PC-9 (cell line): ENCODE measurements around the gene POU6F2.

Source experiments
- CTCF ChIP-seq: fragments of 200-600 bp; sonication (generic); conservative IDR thresholded peaks from 2 replicates; pipeline ENCODE4 v1.6.1; 2017; ENCODE audit warnings: mixed run types, antibody characterized with exemption, mild to moderate bottlenecking, moderate library complexity
- EZH2 ChIP-seq: fragments of 200-600 bp; sonication (generic); IDR thresholded peaks from 2 replicates; pipeline ENCODE4 v1.8.0; 2017; ENCODE audit warnings: antibody characterized with exemption, low read depth

DNA sequence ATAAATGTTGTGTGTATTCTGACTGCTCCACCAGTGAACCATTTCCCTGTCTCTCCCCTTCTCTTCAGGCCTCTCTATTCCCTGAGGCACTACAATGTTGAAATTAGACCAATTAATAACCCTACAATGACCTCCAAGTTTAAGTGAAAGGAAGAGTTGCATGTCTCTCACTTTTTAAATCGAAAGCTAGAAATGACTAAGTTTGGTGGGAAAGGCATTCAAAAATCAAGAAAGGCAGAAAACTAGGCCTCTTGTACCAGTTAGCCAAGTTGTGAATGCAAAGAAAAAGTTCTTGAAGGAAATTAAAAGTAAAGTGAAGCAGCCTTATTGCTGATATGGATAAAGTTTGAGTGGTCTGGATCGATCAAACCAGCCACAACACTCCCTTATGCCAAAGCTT, 390.2 kb downstream of the POU6F2 start:
- TF ChIP-seq CTCF (no peak), EZH2 (no peak)
